ENCODE results near the gene TVP23C.
A peak's percentile ranks its signal among the peaks of the same experiment; 100 is the strongest.

Gene TVP23C

DNA sequence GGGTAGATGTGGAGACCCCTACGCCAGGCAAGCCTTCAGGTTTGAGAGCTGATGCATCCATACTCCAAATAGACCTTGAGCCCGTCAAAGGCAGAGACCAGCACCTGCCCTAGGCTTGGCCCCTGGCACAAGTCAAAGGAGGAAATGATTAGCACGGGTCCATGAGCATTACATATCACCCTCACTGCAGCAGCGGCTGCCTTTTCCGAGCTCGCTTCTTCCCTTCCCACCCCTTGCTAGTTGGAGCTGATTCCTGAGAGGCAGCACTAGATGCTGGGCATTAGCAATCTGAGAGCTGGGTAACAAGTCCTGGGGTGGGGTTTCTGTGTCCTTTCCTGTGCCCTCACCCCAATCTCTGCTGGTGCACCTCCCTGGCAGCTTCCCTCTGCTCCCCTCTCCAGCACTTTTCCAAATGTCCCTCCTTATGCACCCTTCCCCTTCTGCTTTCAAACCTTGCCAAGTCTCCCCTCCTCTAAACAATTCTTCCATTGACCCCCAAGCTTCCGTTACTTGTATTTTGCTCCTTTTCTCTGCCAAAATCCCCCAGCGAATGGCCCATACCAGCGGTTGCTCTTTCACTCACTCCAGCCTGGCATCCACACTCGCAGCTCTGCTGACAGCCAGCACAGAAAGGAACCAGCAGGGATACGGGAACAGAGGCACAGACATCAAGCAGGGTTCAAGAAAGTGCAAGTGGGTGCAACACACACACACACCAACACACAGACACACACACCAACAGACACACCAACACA is 98.9 kb downstream of the TVP23C start:
- TF ChIP-seq POLR2A (IDR thresholded peaks at IDR 0.05; ENCODE audit: low read length), result no peak
- TF ChIP-seq GATA1 (IDR thresholded peaks at IDR 0.05; ENCODE audit: low read depth, low read length), result no peak
- DNase-seq, result peak; percentile 20 to 29

DNA sequence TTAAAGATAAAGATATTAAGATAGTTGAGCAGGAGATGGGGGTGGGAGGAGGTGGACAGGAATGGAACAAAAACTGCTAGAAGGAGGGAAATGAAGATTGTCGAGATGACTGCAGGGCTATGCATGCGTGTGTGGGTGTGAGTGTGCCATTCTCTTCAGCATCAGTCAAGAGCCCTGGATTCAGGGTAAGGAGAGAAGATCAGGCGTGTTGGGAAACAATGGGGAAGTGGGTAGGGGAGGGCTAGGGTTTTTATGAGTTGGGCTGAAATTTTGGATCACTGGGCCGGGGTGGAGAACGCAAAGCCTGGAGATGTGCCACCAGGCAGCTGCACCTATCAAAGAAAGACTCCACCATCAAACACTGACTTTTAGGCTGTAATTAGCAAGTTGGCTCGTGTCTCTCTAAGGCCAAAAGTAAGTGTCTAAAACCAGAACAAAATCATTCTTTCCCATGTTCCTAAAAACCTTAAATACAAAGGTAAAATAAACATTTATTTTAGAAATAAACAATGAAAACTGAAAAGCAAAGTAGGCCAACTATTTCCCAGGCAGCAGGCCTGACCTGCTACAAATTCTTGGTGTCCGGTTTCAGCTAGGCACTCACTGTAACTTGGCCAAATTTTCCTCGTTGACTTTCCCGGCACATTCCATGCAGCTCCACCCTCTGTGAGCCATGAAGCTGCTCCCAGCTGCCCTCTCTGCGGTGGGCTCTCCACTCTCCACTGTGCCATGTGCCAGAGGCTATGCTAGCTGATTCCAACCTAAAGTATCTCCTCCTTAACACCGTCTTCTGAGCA is 100.1 kb downstream of the TVP23C start:
- no peak for DNase-seq
- TF ChIP-seq POLR2A (IDR thresholded peaks at IDR 0.05; ENCODE audit: low read length), result no peak
- no peak for TF ChIP-seq GATA1 (IDR thresholded peaks at IDR 0.05; ENCODE audit: low read depth, low read length)

DNA sequence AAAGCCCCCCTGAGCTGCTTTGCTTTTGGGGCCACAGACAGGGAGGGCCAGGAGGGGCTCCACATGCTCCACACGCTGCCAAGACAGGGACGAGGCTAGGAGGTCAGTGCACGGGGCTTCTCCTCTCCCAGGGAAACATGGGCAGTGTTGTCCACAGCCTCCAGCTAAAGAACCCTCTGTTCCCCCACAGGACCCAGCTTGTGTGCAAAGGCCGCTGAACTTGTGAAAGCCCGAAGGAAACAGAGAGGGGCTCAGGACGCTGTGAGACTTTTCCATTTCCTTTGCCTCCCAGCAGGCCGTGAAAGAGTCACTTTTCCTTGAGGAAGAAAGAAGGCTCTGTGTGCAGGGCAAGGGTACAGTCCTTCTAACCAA is 105.6 kb downstream of the TVP23C start:
- DNase-seq, result no peak
- TF ChIP-seq POLR2A (IDR thresholded peaks at IDR 0.05; ENCODE audit: low read length), result no peak
- TF ChIP-seq GATA1 (IDR thresholded peaks at IDR 0.05; ENCODE audit: low read depth, low read length), result no peak

DNA sequence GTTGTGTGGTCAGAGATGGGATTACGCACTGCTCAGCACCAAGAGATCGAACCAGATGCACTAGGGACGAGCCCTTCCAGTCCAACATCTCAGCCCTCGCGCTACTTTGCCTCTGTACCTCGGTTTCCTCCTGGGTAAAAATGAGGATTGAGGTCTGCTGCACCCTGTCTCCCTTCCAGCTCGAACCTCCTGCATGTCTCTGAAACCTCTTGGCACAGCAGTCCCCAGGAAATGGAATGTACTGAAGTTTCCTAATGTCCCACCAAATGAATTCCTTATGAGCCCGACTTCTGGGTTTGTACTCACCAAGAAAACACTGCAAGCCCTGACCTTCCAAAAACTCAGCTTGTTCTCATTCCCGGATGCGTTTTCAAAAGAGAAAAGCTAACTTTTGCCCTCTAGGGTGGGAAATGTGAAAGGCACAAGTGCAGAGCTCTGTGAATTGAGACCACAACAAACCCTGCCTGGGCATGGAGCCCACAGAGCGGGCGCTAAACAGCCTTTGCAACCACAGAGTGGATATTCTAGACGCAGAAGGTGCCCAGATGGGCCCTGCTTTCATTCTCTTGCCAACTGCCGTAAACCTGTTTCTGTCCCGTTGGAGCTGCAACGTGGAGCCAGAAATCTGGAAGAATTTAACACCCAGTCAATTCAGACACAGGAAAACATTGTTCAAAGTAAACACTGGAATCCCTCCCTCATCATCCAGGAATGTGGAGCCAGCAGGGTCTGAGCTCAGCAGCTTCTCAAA is 106.1 kb downstream of the TVP23C start:
- TF ChIP-seq GATA1 (IDR thresholded peaks at IDR 0.05; ENCODE audit: low read depth, low read length) (no peak), POLR2A (IDR thresholded peaks at IDR 0.05; ENCODE audit: low read length) (no peak)
- no peak for DNase-seq

DNA sequence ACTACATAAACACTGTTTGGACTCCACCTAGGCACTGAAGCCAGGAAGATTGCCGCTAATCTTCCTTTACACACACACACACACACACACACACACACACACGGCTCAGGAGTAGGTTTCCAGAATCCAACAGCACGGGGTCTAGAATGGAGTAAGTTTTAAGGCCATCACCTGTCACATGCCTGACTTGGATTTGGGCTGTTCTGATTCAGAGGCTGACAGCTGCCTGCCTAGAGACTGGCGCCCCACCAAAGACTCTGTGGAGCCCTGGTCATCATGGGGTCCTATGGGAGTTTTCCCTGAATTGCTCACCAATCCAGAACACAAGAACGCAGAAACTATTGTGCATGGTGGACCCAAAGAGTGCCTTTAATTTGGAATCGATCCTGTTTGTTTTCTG is 106.8 kb downstream of the TVP23C start:
- TF ChIP-seq POLR2A (IDR thresholded peaks at IDR 0.05; ENCODE audit: low read length) (no peak), GATA1 (IDR thresholded peaks at IDR 0.05; ENCODE audit: low read depth, low read length) (no peak)
- DNase-seq, result no peak

DNA sequence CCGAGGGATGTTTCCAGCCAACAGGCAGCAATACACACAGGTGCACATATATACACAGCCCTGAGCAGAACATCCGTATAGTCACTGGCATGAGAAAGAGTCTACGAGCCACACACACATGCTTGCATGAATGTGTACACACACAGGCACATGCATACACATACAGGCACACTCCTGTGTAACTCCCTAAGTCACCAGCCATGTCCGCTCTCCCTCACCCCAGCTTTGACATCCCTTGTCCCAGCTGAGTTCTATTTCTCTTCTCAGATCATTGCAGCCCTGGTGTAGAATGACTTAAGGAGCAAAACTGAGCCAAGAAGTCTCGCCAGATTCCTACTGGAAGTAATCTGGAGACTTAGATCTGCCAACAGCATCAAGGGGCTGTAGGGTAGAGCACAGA is 108.9 kb downstream of the TVP23C start:
- TF ChIP-seq POLR2A (IDR thresholded peaks at IDR 0.05; ENCODE audit: low read length) (no peak), GATA1 (IDR thresholded peaks at IDR 0.05; ENCODE audit: low read depth, low read length) (no peak)
- no peak for DNase-seq

DNA sequence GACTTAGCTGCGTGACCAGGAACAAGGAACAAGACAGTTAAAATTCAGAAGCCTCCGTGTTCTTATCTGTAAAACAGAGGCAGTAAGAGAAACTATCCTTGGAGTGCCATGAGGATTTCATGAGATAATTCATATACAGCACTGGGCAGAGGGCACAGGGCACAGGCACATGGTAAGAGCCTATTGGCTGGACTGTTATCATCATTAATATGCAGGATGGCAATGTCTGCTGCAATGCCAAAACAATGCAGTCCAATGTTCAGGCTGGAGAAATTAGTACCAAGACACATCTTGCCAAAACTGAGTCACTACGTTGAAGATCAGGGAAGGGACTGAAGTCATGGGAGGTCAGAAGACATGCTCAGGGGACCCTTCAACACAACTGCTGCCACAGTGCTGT is 109.5 kb downstream of the TVP23C start:
- DNase-seq, result no peak
- TF ChIP-seq POLR2A (IDR thresholded peaks at IDR 0.05; ENCODE audit: low read length) (no peak), GATA1 (IDR thresholded peaks at IDR 0.05; ENCODE audit: low read depth, low read length) (no peak)

DNA sequence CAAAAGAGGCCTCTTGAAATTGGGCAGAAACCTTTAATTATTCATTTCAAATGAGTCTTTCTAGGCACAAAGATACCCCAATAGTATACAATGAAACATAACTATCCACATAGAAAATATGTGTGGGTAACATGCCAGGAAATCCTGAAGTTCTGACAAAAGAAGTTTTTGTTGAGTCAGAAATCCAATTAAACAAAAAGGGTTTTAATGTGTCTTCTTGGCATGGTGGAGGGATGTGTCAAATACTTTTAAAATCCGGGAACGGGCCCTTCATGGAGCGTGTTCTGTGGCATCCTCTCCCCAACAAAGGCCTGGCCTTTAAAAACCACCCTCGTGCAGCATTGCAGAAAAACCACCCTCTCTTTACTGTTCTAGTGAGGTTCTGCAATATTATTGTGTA is 110.0 kb downstream of the TVP23C start:
- no peak for DNase-seq
- TF ChIP-seq POLR2A (IDR thresholded peaks at IDR 0.05; ENCODE audit: low read length) (no peak), GATA1 (IDR thresholded peaks at IDR 0.05; ENCODE audit: low read depth, low read length) (no peak)

DNA sequence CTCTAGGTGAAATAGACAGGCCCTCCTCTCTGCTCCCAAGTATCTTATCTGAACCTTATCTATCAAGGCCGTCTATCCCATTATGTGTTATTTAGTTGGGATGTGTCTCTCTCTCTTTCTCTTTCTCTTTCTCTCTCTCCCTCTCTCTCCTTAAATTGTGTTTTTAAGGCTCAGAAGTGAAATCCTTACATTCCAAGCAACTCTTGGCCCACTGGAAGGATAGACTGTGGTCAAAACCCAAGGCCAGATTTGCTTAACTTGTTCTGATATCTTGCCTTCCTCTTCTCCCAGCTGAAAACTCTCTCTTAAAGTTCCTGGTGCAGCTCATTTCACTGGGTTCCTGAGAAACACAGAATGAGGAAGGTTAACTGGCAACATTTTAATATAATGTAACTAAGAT is 110.5 kb downstream of the TVP23C start:
- no peak for DNase-seq
- TF ChIP-seq POLR2A (IDR thresholded peaks at IDR 0.05; ENCODE audit: low read length) (no peak), GATA1 (IDR thresholded peaks at IDR 0.05; ENCODE audit: low read depth, low read length) (no peak)

All from erythroblast (primary cell).